ENCODE measurements around the gene TMCO2. TPM values are rescaled to one million over a fixed set of nuclear protein-coding genes. Genes with fewer than 3 reads are reported as not detected.

The TMCO2 gene
- total RNA-seq, 1 experiment from 2014 or later = not detected

DNA sequence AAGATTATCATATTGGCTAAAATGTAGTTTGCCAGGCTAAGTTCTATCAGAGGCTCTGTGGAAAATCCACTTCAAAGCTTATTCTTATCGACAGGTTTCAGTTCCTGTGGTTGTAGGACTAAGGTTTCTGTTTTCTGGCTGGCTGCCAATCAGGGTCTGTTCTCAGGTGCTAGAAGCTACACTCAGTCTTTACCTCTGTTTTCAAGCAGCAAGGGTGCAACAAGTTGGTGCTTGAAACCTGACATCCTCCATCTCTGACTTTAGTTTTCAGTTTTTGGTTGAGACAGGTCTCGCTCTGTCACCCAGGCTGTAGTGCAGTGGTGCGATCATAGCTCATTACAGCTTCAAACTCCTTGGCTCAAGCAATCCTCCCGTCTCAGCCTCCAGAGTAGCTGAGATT, 15.3 kb upstream of the TMCO2 start:
- ChIA-PET POLR2A (no interaction called here), CTCF (no interaction called here)
- H3K9me3 ChIP-seq = no peaks in the 10 kb centered on the region
- Mint-ChIP-seq H3K4me3 (ENCODE audit: unreplicated experiment) (no peak overlapping the region), H3K27me3 (ENCODE audit: insufficient read depth, unreplicated experiment) (no peaks in the 10 kb centered on the region), H3K4me1 (ENCODE audit: low read depth, unreplicated experiment) (no peaks in the 10 kb centered on the region), H3K9me3 (ENCODE audit: unreplicated experiment) (no peaks in the 10 kb centered on the region), H3K36me3 (ENCODE audit: insufficient read depth, unreplicated experiment) (peaks cover 51% of the 10 kb centered on the region), H3K27ac (ENCODE audit: unreplicated experiment) (no peak overlapping the region)
- no peaks in the 10 kb centered on the region for H3K4me1 ChIP-seq
- no peak overlapping the region for H3K4me3 ChIP-seq (ENCODE audit: low read depth, low read length)
- H3K36me3 ChIP-seq (ENCODE audit: control insufficient read depth, insufficient read depth, low read length) = no peaks in the 10 kb centered on the region
- intact Hi-C loops (cut with micrococcal nuclease; ENCODE audit: unreplicated experiment) = no loop called here
- no peak for DNase-seq
- no TSS peak for BruUV-seq (replicated peaks)
- H3K27me3 ChIP-seq (replicated peaks; ENCODE audit: control insufficient read depth, insufficient read depth, low read length) = no peaks in the 10 kb centered on the region
- TF ChIP-seq, protein P1, sequence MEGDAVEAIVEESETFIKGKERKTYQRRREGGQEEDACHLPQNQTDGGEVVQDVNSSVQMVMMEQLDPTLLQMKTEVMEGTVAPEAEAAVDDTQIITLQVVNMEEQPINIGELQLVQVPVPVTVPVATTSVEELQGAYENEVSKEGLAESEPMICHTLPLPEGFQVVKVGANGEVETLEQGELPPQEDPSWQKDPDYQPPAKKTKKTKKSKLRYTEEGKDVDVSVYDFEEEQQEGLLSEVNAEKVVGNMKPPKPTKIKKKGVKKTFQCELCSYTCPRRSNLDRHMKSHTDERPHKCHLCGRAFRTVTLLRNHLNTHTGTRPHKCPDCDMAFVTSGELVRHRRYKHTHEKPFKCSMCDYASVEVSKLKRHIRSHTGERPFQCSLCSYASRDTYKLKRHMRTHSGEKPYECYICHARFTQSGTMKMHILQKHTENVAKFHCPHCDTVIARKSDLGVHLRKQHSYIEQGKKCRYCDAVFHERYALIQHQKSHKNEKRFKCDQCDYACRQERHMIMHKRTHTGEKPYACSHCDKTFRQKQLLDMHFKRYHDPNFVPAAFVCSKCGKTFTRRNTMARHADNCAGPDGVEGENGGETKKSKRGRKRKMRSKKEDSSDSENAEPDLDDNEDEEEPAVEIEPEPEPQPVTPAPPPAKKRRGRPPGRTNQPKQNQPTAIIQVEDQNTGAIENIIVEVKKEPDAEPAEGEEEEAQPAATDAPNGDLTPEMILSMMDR (IDR thresholded peaks at IDR 0.05; ENCODE audit: insufficient read depth in 1 of 2, low read depth in 1 of 2, low read length in 1 of 2, severe bottlenecking in 1 of 2, unreplicated experiment in 1 of 2) = no peak

DNA sequence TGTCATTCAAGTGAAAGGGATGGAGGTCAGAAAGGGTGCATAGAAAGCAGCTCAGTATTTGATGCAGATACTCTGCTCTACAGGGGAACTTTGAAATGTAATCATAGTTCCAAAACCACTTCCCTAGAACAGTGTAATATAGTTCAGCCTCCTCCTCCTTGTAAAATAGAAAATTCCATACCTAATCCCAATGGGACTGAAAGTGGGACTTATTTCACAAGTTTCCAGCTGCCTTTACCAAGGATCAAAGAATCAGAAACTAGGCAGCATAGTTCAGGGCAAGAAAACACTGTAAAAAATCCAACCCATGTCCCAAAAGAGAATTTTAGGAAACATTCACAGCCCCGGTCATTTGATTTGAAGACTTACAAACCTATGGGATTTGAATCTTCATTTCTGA, 8.1 kb upstream of the TMCO2 start:
- Histone ChIP-seq H3K9me3 (no peaks in the 10 kb centered on the region), H3K4me3 (ENCODE audit: low read depth, low read length) (no peak overlapping the region), H3K4me1 (peaks cover 5% of the 10 kb centered on the region), H3K36me3 (ENCODE audit: control insufficient read depth, insufficient read depth, low read length) (no peaks in the 10 kb centered on the region), H3K27me3 (replicated peaks; ENCODE audit: control insufficient read depth, insufficient read depth, low read length) (no peaks in the 10 kb centered on the region)
- ChIA-PET POLR2A (no interaction called here), CTCF (no interaction called here)
- Mint-ChIP-seq H3K9me3 (ENCODE audit: unreplicated experiment) (no peaks in the 10 kb centered on the region), H3K4me3 (ENCODE audit: unreplicated experiment) (no peak overlapping the region), H3K27me3 (ENCODE audit: insufficient read depth, unreplicated experiment) (no peaks in the 10 kb centered on the region), H3K27ac (ENCODE audit: unreplicated experiment) (no peak overlapping the region), H3K36me3 (ENCODE audit: insufficient read depth, unreplicated experiment) (peaks cover 37% of the 10 kb centered on the region), H3K4me1 (ENCODE audit: low read depth, unreplicated experiment) (no peaks in the 10 kb centered on the region)
- BruUV-seq (replicated peaks) = no TSS peak
- no peak for DNase-seq
- intact Hi-C loops (cut with micrococcal nuclease; ENCODE audit: unreplicated experiment) = no loop called here
- TF ChIP-seq, protein P1 (IDR thresholded peaks at IDR 0.05; ENCODE audit: insufficient read depth in 1 of 2, low read depth in 1 of 2, low read length in 1 of 2, severe bottlenecking in 1 of 2, unreplicated experiment in 1 of 2) = no peak

DNA sequence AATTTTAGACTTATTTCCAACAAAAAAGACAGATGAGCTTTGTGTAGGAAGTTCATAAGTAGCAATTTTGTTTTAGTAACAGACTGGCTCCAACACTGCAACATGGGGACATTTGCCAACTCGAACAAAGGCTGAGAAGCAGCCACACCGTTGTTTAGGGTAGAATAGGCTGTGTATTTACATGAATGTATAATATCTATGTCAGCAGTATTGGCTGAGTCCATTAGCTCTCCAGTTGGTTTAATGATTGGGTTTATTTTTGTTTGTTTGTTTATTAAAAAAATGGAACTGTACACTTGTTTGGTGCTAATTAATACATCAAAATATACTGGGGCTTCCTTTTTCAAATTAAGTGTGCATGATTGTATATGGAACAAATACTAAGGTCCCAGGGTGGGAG, 7.3 kb upstream of the TMCO2 start:
- no TSS peak for BruUV-seq (replicated peaks)

More for the DNA sequence above, 7.3 kb upstream of the TMCO2 start:
- H3K4me1 ChIP-seq = peaks cover 5% of the 10 kb centered on the region
- H3K4me3 ChIP-seq (ENCODE audit: low read depth, low read length) = no peak overlapping the region
- ChIA-PET CTCF (no interaction called here), POLR2A (interaction anchor here (0.6 kb wide), 1 partner anchor 33 kb away, joined by 6 read pairs; no protein-coding TSS in a partner anchor)
- H3K36me3 ChIP-seq (ENCODE audit: control insufficient read depth, insufficient read depth, low read length) = no peaks in the 10 kb centered on the region
- DNase-seq = no peak
- TF ChIP-seq, protein P1 (IDR thresholded peaks at IDR 0.05; ENCODE audit: insufficient read depth in 1 of 2, low read depth in 1 of 2, low read length in 1 of 2, severe bottlenecking in 1 of 2, unreplicated experiment in 1 of 2) = no peak
- Mint-ChIP-seq H3K9me3 (ENCODE audit: unreplicated experiment) (no peaks in the 10 kb centered on the region), H3K4me1 (ENCODE audit: low read depth, unreplicated experiment) (no peaks in the 10 kb centered on the region), H3K27me3 (ENCODE audit: insufficient read depth, unreplicated experiment) (no peaks in the 10 kb centered on the region), H3K36me3 (ENCODE audit: insufficient read depth, unreplicated experiment) (peaks cover 30% of the 10 kb centered on the region), H3K27ac (ENCODE audit: unreplicated experiment) (no peak overlapping the region), H3K4me3 (ENCODE audit: unreplicated experiment) (no peak overlapping the region)
- intact Hi-C loops (cut with micrococcal nuclease; ENCODE audit: unreplicated experiment) = no loop called here
- H3K9me3 ChIP-seq = no peaks in the 10 kb centered on the region
- H3K27me3 ChIP-seq (replicated peaks; ENCODE audit: control insufficient read depth, insufficient read depth, low read length) = no peaks in the 10 kb centered on the region
